GM18498 (cell line): ENCODE data around the gene OSBPL8.
A peak's percentile ranks its signal among the peaks of the same experiment; 100 is the strongest.

Source experiments
- ATAC-seq: cut with Tn5 transposase; IDR thresholded peaks from one replicate; pipeline ENCODE4 v1.9.1; 2021; ENCODE audit warnings: mild to moderate bottlenecking, moderate library complexity; ENCODE audit not compliant: unreplicated experiment

The OSBPL8 gene, protein sequence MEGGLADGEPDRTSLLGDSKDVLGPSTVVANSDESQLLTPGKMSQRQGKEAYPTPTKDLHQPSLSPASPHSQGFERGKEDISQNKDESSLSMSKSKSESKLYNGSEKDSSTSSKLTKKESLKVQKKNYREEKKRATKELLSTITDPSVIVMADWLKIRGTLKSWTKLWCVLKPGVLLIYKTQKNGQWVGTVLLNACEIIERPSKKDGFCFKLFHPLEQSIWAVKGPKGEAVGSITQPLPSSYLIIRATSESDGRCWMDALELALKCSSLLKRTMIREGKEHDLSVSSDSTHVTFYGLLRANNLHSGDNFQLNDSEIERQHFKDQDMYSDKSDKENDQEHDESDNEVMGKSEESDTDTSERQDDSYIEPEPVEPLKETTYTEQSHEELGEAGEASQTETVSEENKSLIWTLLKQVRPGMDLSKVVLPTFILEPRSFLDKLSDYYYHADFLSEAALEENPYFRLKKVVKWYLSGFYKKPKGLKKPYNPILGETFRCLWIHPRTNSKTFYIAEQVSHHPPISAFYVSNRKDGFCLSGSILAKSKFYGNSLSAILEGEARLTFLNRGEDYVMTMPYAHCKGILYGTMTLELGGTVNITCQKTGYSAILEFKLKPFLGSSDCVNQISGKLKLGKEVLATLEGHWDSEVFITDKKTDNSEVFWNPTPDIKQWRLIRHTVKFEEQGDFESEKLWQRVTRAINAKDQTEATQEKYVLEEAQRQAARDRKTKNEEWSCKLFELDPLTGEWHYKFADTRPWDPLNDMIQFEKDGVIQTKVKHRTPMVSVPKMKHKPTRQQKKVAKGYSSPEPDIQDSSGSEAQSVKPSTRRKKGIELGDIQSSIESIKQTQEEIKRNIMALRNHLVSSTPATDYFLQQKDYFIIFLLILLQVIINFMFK

GRCh38 chr12:76559400-76560085 is at the start of gene OSBPL8:
TSS of gene OSBPL8 (minus strand) at chr12:76559771. CDS start at chr12:76487551, 72,220 bp downstream.
- ATAC-seq: peak; percentile 81

- no peak for ATAC-seq
Measured at GRCh38 chr12:76608070-76608469, 48.5 kb upstream of the OSBPL8 start.

DNA sequence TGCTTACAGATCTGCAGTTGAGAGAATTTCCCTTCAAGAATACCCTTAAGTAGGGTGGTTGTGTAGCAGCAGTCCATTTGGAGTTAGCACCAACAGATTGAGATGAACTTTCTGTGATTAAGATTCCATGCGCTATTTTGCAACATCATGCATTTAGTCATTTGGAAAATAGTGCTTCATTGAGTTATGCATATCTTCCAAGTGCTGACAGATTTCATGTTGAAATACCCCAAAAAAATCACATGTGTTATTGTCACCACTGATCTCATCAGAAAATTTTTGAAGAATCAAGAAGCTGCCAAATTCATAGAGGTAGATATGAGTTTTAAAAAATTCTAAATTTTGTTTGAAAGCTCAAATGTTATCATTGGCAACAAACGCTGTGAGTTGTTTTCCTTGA is 35.5 kb upstream of the OSBPL8 start:
- ATAC-seq: no peak

- ATAC-seq: no peak
Measured at GRCh38 chr12:76591476-76591875, 31.9 kb upstream of the OSBPL8 start.

DNA sequence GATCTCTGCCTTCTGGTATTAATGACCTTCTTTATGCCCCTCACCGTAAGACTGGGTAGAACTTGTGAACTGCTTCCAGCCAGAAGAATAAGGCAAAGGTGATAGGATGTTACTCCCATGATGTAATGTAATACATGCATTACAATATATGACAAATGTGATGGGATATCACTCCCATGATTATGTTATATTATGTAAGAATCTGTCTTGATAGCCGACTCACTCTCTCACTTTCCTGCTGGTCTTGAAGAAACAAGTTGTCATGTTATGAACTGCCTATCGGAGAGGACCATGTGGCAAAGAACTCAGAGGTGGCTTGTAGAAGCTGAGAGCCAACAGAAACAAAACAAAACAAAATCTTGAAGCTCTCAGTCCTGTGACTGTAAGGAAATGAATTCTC is 30.6 kb upstream of the OSBPL8 start:
- no peak for ATAC-seq

- no peak for ATAC-seq
Measured at GRCh38 chr12:76588881-76589565, 29.5 kb upstream of the OSBPL8 start.

GRCh38 chr12:76587428-76588178 is 28.0 kb upstream of the OSBPL8 start:
- ATAC-seq: no peak

DNA sequence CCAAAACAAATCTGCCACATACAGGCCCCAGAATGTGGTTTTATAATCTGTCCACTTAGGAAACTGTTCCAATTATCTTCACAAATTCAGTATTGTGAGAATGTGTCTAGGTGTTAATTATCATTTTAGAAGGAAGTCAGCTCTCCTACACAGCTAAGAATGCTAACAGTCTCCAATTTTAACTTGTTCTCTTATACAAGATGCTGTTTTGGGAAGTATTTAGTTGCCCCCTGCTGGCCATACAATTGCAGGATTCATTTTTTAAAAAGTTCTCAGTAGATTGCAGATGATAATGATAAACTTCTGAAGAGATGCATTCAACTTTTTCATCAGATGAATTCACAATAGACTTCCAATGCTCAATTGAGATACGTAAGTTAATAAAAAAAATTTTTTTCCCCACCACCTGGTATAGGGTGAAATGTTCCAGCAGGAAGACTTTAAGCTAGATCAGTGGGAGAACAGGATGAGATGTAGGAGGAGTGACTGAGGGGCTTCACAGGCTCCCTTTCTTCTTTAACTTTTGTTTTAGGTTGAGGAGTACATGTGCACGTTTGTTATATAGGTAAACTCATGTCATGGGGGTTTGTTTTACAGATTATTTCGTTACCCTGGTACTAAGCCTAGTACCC is 27.3 kb upstream of the OSBPL8 start:
- ATAC-seq: peak; percentile 70

- no peak for ATAC-seq
Measured at GRCh38 chr12:76583301-76583700, 23.7 kb upstream of the OSBPL8 start.

DNA sequence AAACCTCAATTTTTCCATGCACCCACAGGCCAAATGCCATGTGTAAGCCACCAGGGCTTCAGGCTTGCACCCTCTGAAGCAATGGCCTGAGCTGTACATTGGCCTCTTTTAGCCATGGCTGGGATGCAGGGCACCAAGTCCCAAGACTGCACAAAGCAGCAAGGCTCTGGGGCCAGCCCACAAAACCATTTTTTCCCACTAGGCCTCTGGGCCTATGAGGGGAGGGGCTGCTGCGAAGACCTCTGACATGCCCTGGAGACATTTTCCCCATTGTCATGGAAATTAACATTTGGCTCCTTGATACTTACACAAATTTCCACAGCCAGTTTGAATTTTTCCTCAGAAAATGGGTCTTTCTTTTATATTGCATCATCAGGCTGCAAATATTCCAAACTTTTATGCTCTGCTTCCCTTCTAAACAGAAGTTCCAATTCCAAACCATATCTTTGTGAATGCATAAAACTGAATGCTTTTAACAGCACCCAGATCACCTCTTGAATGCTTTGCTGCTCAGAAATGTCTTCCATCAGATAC is 14.3 kb upstream of the OSBPL8 start:
- no peak for ATAC-seq

DNA sequence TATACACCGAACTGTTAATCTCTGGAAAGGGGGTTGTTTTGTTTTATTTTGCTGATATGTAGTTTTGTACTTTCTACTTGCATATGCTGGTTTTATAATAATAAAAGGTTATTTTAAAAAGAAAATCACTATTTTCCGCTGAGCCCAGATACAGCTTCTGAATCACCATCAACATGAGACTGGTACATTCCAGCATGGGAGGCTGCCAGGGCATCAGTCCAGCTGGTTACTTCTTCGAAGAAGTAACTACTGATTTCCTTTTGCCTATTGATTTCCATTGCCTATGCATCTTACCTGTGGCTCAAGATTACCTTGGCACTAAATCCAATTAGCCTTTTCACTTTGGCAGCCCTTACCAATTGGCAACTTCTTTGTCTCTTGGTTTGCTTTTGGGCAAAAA is 11.7 kb upstream of the OSBPL8 start:
- no peak for ATAC-seq

GRCh38 chr12:76569685-76570604 is 10.4 kb upstream of the OSBPL8 start:
- no peak for ATAC-seq

- ATAC-seq: no peak
Measured at GRCh38 chr12:76568888-76569551, 9.4 kb upstream of the OSBPL8 start.

DNA sequence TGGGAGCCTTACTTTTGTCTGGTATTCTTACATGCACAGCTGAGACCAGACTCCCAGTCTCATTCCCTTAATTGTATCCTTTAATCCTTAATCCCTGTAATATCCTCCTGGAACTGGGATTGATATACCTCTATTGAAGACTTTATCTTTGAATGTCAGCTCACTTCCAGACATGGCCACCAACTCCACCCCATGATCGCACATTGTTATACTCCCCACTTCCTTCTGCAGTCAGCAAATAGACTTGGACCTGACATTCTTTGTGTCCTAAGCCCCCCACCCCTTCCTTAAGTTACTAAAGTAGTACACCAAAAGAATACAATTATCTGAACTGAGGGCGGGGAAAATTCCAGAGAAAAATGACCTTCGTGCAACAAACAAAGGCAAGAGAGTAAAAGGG is 8.6 kb upstream of the OSBPL8 start:
- no peak for ATAC-seq

DNA sequence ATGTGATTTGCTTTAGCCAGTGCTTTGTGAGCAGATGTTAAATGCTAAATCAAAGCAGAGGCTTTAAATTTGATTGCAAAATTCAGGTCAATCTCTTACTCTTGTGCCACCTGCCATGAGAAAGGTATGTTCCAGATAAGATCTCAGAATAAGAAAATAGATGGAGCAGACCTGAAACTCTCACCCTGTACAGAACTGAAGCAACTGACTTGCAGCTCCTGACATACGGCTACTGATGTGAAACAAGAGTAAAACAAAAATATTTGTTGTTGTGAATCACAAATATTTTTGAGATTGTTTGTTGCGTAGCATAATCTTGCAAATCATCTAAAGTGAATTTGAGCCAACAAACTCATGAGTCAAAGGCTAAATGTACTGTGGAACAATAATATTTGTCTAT is 3.5 kb upstream of the OSBPL8 start:
- no peak for ATAC-seq

DNA sequence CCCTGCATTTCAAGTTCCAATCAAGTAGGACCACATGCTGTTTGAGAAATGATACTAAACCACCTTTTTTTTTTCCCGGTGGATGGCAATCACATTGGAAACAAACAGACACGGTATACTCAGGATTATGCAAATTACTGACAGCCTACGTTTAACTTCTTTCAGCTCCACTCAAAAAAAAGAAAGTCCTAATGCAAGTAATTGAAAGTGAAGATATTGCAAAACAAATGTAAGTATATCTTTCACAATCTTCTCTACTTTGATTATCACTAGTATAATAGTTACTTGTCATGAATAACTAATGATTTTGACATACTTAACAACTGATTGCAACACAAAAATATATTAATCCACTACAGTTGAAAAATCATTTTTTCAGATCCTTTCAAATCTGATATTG is 2.6 kb upstream of the OSBPL8 start:
- ATAC-seq: no peak

DNA sequence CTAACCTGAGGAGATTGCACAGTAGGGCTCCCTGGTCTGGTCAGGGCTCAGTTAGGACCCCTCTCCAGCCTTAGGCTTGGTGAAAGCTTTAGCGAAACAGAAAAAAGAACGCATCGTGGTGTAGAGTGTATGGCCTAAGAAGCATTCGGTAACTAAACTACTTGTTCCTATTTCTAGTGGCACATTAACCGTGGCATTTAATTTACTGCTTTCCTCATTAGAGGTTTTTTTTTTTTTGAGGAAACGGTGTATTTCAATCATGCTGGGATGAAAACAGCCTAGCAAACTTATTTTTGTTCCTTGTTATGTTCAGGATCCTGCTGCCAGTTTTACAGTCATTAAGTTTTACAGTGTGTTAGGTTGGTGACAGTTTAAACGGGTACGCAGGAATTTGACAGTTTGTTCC is 518 bp upstream of the OSBPL8 start:
- ATAC-seq: peak; percentile 49
